K562 (cell line): Measurements from ENCODE around the gene WWOX.

Experiments used
- CEBPB ChIP-seq: fragments of 450-650 bp; IDR thresholded peaks from 2 replicates; pipeline ENCODE4 v1.6.1; 2016; ENCODE audit warnings: missing genetic modification characterization, missing compliant biosample characterization
- FOXK2 ChIP-seq, 2 experiments: fragments of 450-650 bp; IDR thresholded peaks in 1 of 2; conservative IDR thresholded peaks in 1 of 2; 2 replicates each; pipeline ENCODE4 v1.6.1; 2016; ENCODE audit warnings: low read depth in 2 of 2, mild to moderate bottlenecking in 1 of 2
- GTF2F1 ChIP-seq: IDR thresholded peaks from 2 replicates; pipeline ENCODE4 v1.6.1; 2011; ENCODE audit warnings: low read depth, low read length, improper control_type of control experiment
- JUN ChIP-seq, 2 experiments: sonication (generic) in 1 of 2; formaldehyde crosslinking in 1 of 2; IDR thresholded peaks; 2 replicates each; pipeline versions ENCODE4 v1.6.1 to v1.8.0; 2012 to 2022; ENCODE audit warnings: borderline replicate concordance in 2 of 2, mild to moderate bottlenecking in 2 of 2, improper control_type of control experiment in 1 of 2, low read depth in 1 of 2, low read length in 1 of 2, missing genetic modification reagents in 1 of 2
- KLF6 ChIP-seq: fragments of 250-450 bp; sonication (Bioruptor Pico); IDR thresholded peaks from 2 replicates; pipeline ENCODE4 v1.4.0; 2020; ENCODE audit warnings: mild to moderate bottlenecking, moderate library complexity, borderline replicate concordance
- NR2F6 ChIP-seq: fragments of 450-650 bp; formaldehyde crosslinking; IDR thresholded peaks from 2 replicates; pipeline ENCODE4 v1.4.0; 2020; ENCODE audit warnings: mild to moderate bottlenecking
- PRDM10 ChIP-seq: fragments of 450-650 bp; IDR thresholded peaks from 2 replicates; pipeline ENCODE4 v1.6.1; 2018; ENCODE audit not compliant: partially characterized antibody
- TBL1XR1 ChIP-seq, 2 experiments: IDR thresholded peaks; 2 replicates each; pipeline ENCODE4 v1.6.1; 2012; ENCODE audit warnings: improper control_type of control experiment in 2 of 2, low read length in 2 of 2, mild to moderate bottlenecking in 1 of 2
- ZNF639 ChIP-seq, 2 experiments: fragments of 200-800 bp in 1 of 2; sonication (Bioruptor generic) in 1 of 2; sonication (generic) in 1 of 2; formaldehyde crosslinking in 1 of 2; IDR thresholded peaks in 1 of 2; conservative IDR thresholded peaks in 1 of 2; 2 replicates each; pipeline versions ENCODE4 v1.5.0 to v1.6.1; 2016 to 2020; ENCODE audit warnings: missing compliant biosample characterization in 1 of 2, missing genetic modification characterization in 1 of 2, missing genetic modification reagents in 1 of 2
- ZSCAN32 ChIP-seq: fragments of 450-650 bp; formaldehyde crosslinking; IDR thresholded peaks from 2 replicates; pipeline ENCODE4 v1.4.0; 2020; ENCODE audit warnings: mild to moderate bottlenecking, moderate library complexity
- TF ChIP-seq, protein P1 (sequence below): fragments of 450-650 bp; conservative IDR thresholded peaks from 2 replicates; pipeline ENCODE4 v1.6.1; 2016; ENCODE audit warnings: missing genetic modification characterization, low read depth, mild to moderate bottlenecking, missing compliant biosample characterization, moderate library complexity
- TF ChIP-seq, protein P2 (sequence below): sonication (generic); formaldehyde crosslinking; IDR thresholded peaks from 2 replicates; pipeline ENCODE4 v1.9.0; 2022; ENCODE audit warnings: mild to moderate bottlenecking, missing genetic modification reagents

- no peak for TF ChIP-seq JUN (IDR thresholded peaks at IDR 0.05; ENCODE audit: borderline replicate concordance, low read depth, low read length)
- TF ChIP-seq JUN (CRISPR knock-in tag; IDR thresholded peaks at IDR 0.05; ENCODE audit: borderline replicate concordance), result no peak
- TF ChIP-seq, protein P1, sequence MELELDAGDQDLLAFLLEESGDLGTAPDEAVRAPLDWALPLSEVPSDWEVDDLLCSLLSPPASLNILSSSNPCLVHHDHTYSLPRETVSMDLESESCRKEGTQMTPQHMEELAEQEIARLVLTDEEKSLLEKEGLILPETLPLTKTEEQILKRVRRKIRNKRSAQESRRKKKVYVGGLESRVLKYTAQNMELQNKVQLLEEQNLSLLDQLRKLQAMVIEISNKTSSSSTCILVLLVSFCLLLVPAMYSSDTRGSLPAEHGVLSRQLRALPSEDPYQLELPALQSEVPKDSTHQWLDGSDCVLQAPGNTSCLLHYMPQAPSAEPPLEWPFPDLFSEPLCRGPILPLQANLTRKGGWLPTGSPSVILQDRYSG (tag), result no peak
- no peak for TF ChIP-seq FOXK2 (conservative IDR thresholded peaks at IDR 0.05 in 1 of 2, IDR thresholded peaks at IDR 0.05 in 1 of 2; ENCODE audit: low read depth in 2 of 2)
- TF ChIP-seq GTF2F1, result no peak
- no peak for TF ChIP-seq TBL1XR1 (IDR thresholded peaks at IDR 0.05; ENCODE audit: low read length in 2 of 2)
- TF ChIP-seq, protein P2, sequence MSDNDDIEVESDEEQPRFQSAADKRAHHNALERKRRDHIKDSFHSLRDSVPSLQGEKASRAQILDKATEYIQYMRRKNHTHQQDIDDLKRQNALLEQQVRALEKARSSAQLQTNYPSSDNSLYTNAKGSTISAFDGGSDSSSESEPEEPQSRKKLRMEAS, result no peak
- no peak for TF ChIP-seq NR2F6
- no peak for TF ChIP-seq ZSCAN32
- no peak for TF ChIP-seq CEBPB
- TF ChIP-seq ZNF639 (CRISPR knock-in tag; conservative IDR thresholded peaks at IDR 0.05 in 1 of 2, IDR thresholded peaks at IDR 0.05 in 1 of 2), result no peak
- TF ChIP-seq PRDM10, result no peak
- no peak for TF ChIP-seq KLF6
Measured at GRCh38 chr16:79211586-79211985, 1112.1 kb downstream of the WWOX start.
